ENCODE results near the gene CFAP57. TPM values are rescaled to one million over a fixed set of nuclear protein-coding genes. Genes with fewer than 3 reads are reported as not detected.
A peak's percentile ranks its signal among the peaks of the same experiment; 100 is the strongest.

Gene CFAP57
- total and polyA plus RNA-seq, 2 of the 8 experiments (the other 6 are each of a cell fraction or from before 2014, with no cell fraction given) = 0.20 to 0.80 TPM

DNA sequence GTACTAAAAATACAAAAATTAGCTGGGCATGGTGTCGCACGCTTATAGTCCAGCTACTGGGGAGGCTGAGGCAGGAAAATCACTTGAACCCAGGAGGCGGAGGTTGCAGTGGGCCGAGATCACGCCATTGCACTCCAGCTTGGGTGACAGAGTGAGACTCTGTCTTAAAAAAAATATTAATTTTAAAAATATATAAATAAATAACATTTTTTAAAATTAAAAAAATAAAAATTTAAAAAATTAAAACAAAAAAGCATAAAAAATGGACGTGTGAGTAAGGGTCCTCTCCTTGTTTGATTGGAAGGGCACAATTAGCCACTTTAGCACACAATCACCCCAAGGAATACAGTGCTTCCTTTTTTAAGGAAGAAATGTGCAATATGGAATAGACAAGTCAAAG is 18.7 kb upstream of the CFAP57 start:
- Histone ChIP-seq H3K79me2 (ENCODE audit: control insufficient read depth in 1 of 2, insufficient read depth in 2 of 2, low read length in 2 of 2) (no peaks in the 10 kb centered on the region), H2BK12ac (ENCODE audit: low read depth, low read length) (no peak overlapping the region), H4K8ac (ENCODE audit: extremely low read depth, insufficient read depth, low read length) (no peak overlapping the region), H2BK120ac (replicated peaks; ENCODE audit: low read depth, low read length) (no peak overlapping the region), H3K36me3 (ENCODE audit: control insufficient read depth in 2 of 4, insufficient read depth in 4 of 4, low read length in 3 of 4) (no peaks in the 10 kb centered on the region), H3K56ac (replicated peaks; ENCODE audit: insufficient read length, low read depth, low read length) (no peak overlapping the region), H3K79me1 (ENCODE audit: low read depth, low read length) (no peaks in the 10 kb centered on the region), H3K4me3 (ENCODE audit: extremely low read depth in 1 of 4, insufficient read depth in 2 of 4, low read depth in 3 of 4, low read length in 4 of 4) (no peak overlapping the region), H3K27me3 (replicated peaks in 1 of 4; ENCODE audit: control insufficient read depth in 3 of 4, extremely low read depth in 1 of 4, insufficient read depth in 3 of 4, low read length in 3 of 4) (no peaks in the 10 kb centered on the region), H3K23me2 (ENCODE audit: low read depth, low read length) (no peaks in the 10 kb centered on the region), H3K4me1 (replicated peaks in 1 of 4; ENCODE audit: control insufficient read depth in 3 of 4, insufficient read depth in 4 of 4, low read length in 3 of 4) (peaks cover 0 to 4% (median 1%) of the 10 kb centered on the region in 4 experiments; a peak in 2 of 7 replicates), H2BK5ac (ENCODE audit: low read depth, low read length) (0 out of 2 replicates have a peak overlapping the region, but pooled peaks have one; percentile 93), H4K20me1 (replicated peaks in 1 of 2; ENCODE audit: control insufficient read depth in 1 of 2, insufficient read depth in 2 of 2, low read length in 2 of 2) (no peaks in the 10 kb centered on the region), H4K5ac (ENCODE audit: insufficient read length, low read depth, low read length) (no peak overlapping the region), H3K4me2 (ENCODE audit: insufficient read depth in 1 of 2, low read depth in 2 of 2, low read length in 2 of 2) (no peak overlapping the region), H3K9me3 (ENCODE audit: insufficient read depth in 2 of 2, low read depth in 1 of 2, low read length in 1 of 2) (no peaks in the 10 kb centered on the region), H2AK5ac (ENCODE audit: low read depth, low read length) (no peak overlapping the region), H3K4ac (replicated peaks; ENCODE audit: insufficient read length, low read depth, low read length) (no peak overlapping the region), H3K27ac (ENCODE audit: low read depth, low read length) (no peak overlapping the region), H2BK15ac (ENCODE audit: low read length) (no peak overlapping the region), H3K18ac (ENCODE audit: extremely low read depth, low read length) (no peak overlapping the region), H2AFZ (ENCODE audit: low read length) (no peak overlapping the region), H3K14ac (ENCODE audit: insufficient read length) (no peak overlapping the region), H3K23ac (ENCODE audit: insufficient read length) (no peak overlapping the region), H4K91ac (replicated peaks; ENCODE audit: insufficient read length, low read length) (no peak overlapping the region), H2BK20ac (ENCODE audit: low read length) (peak overlapping the region; percentile 43; the same call in 1 of the 2 replicates), H3K9ac (replicated peaks in 1 of 4; ENCODE audit: extremely low read depth in 1 of 4, low read depth in 3 of 4, low read length in 3 of 4) (no peak overlapping the region)
- POLR2A ChIA-PET (ENCODE audit: partially characterized antibody) = no interaction called here
- 94% methylated on average over 6 of the region's 6 CpGs; no CpG with 5 or more reads in 1 of the 2 experiments for WGBS, 2 experiments (ENCODE audit: extremely low coverage in 1 of 2, insufficient coverage in 1 of 2, insufficient read length in 1 of 2, insufficient replicate concordance in 2 of 2, low coverage in 1 of 2, low lambda C conversion rate in 2 of 2, missing lambda C conversion rate in 1 of 2)
- CTCF ChIA-PET (ENCODE audit: partially characterized antibody) = interaction anchor here (2.1 kb wide), 1 partner anchor 10 kb away, joined by 14 read pairs; no protein-coding TSS in a partner anchor
- FAIRE-seq = no peak
- DNase-seq (ENCODE audit: low read depth in 1 of 2, low spot score in 2 of 2) = no peak
- TF ChIP-seq RFX5 (IDR thresholded peaks at IDR 0.05; ENCODE audit: borderline replicate concordance, low read depth, low read length) (no peak), HDAC2 (IDR thresholded peaks at IDR 0.05; ENCODE audit: borderline replicate concordance in 1 of 2, low read depth in 2 of 2, low read length in 2 of 2) (no peak), POLR2AphosphoS5 (IDR thresholded peaks at IDR 0.05; ENCODE audit: low read depth, low read length) (no peak), CBX5 (IDR thresholded peaks at IDR 0.05; ENCODE audit: low read depth, low read length) (no peak), RXRA (IDR thresholded peaks at IDR 0.05; ENCODE audit: insufficient read depth, low read depth, low read length) (no peak), GABPA (IDR thresholded peaks at IDR 0.05; ENCODE audit: borderline replicate concordance, insufficient read depth, low read length) (no peak), KDM1A (IDR thresholded peaks at IDR 0.05; ENCODE audit: borderline replicate concordance, low read length) (no peak), BRCA1 (IDR thresholded peaks at IDR 0.05; ENCODE audit: low read depth, low read length) (no peak), PHF8 (conservative IDR thresholded peaks at IDR 0.05; ENCODE audit: low read depth, low read length) (no peak), TCF12 (IDR thresholded peaks at IDR 0.05; ENCODE audit: low read depth, low read length) (no peak), RAD21 (IDR thresholded peaks at IDR 0.05 in 1 of 2, conservative IDR thresholded peaks at IDR 0.05 in 1 of 2; ENCODE audit: low read depth in 2 of 2, low read length in 2 of 2) (no peak), CEBPB (IDR thresholded peaks at IDR 0.05; ENCODE audit: low read depth, low read length) (no peak), SP2 (IDR thresholded peaks at IDR 0.05; ENCODE audit: low read length) (no peak)
- TF ChIP-seq, protein P1, sequence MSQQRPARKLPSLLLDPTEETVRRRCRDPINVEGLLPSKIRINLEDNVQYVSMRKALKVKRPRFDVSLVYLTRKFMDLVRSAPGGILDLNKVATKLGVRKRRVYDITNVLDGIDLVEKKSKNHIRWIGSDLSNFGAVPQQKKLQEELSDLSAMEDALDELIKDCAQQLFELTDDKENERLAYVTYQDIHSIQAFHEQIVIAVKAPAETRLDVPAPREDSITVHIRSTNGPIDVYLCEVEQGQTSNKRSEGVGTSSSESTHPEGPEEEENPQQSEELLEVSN (IDR thresholded peaks at IDR 0.05) = no peak

Data from H1 (cell line).